Subcutaneous adipose tissue (tissue), 4 donors: ENCODE data around the gene PLOD2. TPM values are rescaled to one million over a fixed set of nuclear protein-coding genes. Genes with fewer than 3 reads are reported as not detected.

Experiments used
- CTCF ChIP-seq: fragments of 450-650 bp; IDR thresholded peaks from one replicate; pipeline ENCODE4 v1.5.1; 2016; ENCODE audit warnings: low read depth, mild to moderate bottlenecking, control low read depth, antibody characterized with exemption, moderate library complexity
- total RNA-seq, 4 donors: library from RNA; depleted of rRNA; stranded (reverse); fragments of >200 nt; gene quantifications; one replicate each; pipeline ENCODE4 v1.1.0, GENCODE V29; 2016

PLOD2 gene
- total RNA-seq, 4 donors from 2014 or later, result 86.7 to 144 (median 93.8) TPM

- TF ChIP-seq CTCF, result no peak
Measured at GRCh38 chr3:146161663-146162002, 649 bp upstream of the PLOD2 start.

- TF ChIP-seq CTCF, result no peak
Measured at GRCh38 chr3:146160321-146160963, 542 bp downstream of the PLOD2 start.

- TF ChIP-seq CTCF, result no peak
Measured at GRCh38 chr3:146159616-146160320, 1.2 kb downstream of the PLOD2 start.

- no peak for TF ChIP-seq CTCF
Measured at GRCh38 chr3:146159037-146159436, 1.9 kb downstream of the PLOD2 start.

- TF ChIP-seq CTCF, result no peak
Measured at GRCh38 chr3:146157325-146158060, 3.5 kb downstream of the PLOD2 start.

- TF ChIP-seq CTCF, result no peak
Measured at GRCh38 chr3:146156666-146157314, 4.2 kb downstream of the PLOD2 start.

- no peak for TF ChIP-seq CTCF
Measured at GRCh38 chr3:146156095-146156494, 4.9 kb downstream of the PLOD2 start.
